ENCODE results near the gene GGT6.
A peak's percentile ranks its signal among the peaks of the same experiment; 100 is the strongest.

The GGT6 gene

DNA sequence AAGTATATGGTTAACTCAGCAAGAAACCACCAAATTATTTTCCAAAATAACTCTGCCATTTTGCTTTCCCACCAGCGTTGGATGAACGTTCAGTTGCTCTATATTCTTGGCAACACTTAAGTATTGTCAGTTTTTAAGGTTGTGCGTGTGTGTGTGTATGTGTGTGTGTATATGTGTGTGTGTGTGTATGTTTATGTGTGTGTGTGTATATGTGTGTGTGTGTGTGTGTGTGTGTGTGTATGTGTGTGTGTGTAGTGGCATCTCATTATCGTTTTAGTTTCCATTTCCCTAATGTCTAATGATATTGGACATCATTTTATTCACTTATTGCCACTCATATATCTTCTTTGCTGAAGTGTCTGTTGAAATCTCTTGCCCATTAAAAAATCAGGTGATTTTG lies 12.7 kb upstream of the GGT6 start:
- ATAC-seq = no peak

DNA sequence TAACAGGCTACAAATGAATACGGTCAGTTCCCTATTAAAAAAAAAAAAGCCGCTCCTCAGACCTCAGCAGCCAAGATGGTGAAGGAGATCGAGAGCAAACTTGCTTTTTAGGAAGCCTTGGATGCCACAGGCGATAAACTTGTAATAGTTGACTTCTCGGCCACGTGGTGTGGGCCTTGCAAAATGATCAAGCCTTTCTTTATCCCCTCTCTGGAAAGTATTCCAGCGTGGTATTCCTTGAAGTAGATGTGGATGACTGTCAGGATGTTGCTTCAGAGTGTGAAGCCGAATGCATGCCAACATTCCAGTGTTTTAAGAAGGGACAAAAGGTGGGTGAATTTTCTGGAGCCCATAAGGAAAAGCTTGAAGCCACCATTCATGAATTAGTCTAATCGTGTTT lies 11.8 kb upstream of the GGT6 start:
- no peak for ATAC-seq

DNA sequence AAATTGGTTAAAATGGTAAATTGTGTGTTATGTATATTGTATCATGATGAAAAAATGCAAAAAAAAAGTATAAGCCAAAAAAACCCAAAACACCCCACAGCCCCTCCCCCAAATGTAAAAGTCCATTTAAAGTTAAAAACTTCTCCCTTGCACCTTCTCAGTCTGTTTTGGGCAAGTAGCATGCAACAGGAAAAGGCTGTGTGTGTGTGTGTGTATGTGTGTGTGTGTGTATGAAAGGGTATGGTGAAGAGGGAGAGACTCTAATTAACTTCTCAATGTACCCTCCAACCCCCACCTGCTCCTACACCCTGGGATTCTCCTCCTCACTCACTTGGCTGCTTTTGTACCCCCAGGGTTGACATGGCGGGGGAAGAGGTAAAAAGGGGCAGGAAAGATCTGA lies 9.2 kb upstream of the GGT6 start:
- no peak for ATAC-seq

DNA sequence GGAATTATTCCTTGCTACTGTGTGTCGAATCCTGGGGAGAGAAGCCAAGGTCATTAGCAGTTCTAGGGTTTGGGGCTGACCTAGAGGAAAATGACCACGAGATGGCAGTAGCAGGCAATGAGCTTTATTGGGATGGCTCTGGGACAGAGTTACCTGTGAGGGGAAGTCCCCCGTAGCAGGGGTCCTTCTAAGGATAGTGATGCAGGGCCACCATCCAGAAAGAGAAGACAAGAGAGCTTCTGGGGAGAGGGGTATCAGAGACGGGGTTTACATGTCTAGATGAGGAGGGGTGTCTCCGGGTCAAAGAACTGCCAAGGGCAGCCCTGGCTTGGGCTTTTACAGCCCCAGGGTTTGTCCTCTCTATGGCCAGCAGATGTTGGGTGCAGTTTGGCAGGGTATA lies 6.4 kb upstream of the GGT6 start:
- ATAC-seq = peak; percentile 31 to 40

DNA sequence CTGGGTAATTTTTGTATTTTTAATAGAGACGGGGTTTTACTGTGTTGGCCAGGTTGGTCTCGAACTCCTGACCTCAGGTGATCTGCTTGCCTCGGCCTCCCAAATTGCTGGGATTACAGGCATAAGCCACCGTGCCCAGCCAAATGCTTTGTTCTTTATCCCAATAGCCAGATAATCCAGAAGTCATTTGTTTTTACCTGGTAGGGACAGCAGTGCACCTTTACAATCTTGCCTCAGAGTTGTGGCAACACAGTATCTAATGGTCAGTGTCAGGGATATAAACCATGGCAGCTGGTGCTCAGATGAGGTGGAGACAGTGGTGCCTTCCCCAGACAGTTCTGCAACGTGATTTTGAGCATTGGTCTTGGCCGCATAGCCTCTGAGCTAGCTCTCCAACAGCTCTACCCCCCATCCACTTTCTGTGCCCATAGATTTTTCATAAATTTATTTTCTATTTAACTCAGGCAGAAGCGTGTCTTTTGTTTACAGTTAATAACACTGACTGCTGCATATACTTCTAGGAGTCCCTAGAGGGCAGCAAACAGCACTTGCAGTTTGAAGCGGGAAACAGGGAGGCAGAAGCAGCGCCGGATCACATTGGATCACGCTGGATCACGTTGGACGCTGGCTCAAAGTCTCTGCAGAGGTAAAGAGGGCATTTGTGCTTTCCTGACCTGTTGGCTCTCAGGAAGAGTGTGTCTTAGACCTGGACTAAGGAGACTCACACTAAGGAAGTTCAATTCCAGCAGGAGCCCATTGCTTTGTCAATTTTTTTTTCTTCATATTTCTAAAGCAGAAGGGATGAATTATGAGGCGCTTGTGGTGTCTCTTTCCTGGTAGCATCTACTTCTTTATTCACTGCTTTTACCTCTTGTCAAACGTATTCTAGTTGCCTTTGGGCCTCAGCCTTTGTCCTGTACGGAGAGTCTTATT lies 5.1 kb upstream of the GGT6 start:
- ATAC-seq = peak; percentile 45 to 62

DNA sequence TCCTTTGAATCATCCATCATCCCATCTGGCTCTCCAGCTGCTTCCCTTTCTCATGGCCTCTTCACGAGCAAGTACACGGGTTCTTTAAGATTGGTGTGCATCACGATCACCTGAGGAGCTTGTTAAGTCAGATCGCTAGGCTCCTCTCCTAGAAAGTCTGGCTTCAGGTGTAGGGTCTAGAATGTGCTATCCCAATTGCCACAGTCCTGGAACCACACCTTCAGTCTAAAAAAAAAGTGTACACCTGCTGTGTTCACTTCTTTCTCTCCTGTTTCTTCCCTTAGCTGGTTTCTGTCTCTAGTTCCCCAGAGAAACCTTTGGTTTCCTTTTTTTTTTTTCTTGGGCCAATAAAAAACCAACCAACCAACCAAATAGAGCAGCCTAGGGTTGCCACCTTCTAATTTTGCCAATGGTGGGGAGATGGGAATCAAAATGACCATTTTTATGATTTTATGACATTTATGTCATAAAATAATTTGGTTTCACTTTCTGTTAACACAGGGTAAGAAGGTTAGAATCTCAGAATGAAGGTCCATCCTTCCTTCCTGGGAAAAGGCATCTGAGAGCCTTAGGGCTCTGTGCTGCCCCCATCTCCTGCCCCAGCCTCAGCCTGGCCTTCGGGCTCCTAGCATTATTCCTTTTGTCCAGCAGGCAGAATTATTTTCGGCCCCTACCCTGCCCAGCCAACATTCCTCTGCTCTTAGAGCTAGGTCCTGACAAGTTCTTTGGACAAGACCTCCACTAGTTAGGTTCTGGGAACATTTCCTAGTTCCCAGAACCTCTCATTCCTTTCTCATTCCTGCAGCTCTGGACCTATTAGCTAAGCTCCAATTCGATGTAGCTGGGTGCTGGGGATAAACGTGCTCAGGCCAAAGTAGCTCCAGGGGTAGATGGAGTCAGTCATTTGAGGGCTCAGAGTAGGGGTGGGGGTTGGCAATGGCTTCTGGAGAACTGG lies 1.9 kb upstream of the GGT6 start:
- peak in 1 of 2 donors; percentile 5 for ATAC-seq

DNA sequence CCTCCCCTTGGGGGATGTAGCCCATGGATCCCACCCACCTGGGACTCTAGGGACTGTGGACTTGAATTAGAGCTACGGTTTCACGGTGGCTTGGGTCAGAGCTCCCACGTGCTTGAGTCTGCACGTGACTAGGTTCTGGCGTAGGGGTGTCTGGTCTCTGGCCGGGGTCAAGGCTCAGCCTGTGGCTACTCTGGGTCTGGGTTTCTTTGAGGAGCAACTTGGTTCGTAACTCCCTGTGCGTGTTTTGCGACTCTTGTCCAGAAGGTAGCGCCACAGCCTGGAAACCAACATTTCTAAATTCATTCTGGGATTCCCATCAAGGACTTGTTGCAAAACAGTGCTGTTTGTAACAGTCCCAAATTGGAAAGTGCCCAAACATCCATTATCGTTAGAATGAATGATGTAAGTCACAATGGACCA lies 470 bp upstream of the GGT6 start:
- ATAC-seq = no peak

DNA sequence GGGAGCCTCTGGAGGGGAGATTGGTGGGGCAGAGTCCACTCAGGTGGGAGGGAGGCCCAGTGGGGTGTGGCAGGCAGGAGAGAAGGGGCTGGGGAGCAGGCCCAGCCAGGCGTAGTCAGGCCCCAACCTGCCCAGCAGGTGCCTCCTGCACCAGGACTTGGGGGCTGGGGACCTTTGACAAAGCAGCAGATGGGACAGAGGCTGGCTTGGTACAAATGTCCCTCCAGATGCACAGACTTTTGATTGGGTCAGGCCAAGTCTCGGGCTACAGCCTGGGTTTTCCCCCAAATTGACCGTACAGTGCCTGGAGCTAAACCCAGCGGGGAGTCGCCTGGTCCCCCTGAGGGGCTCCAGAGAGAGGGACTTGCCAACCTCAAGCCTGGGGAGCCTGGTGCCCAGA lies 411 bp downstream of the GGT6 start:
- no peak for ATAC-seq

DNA sequence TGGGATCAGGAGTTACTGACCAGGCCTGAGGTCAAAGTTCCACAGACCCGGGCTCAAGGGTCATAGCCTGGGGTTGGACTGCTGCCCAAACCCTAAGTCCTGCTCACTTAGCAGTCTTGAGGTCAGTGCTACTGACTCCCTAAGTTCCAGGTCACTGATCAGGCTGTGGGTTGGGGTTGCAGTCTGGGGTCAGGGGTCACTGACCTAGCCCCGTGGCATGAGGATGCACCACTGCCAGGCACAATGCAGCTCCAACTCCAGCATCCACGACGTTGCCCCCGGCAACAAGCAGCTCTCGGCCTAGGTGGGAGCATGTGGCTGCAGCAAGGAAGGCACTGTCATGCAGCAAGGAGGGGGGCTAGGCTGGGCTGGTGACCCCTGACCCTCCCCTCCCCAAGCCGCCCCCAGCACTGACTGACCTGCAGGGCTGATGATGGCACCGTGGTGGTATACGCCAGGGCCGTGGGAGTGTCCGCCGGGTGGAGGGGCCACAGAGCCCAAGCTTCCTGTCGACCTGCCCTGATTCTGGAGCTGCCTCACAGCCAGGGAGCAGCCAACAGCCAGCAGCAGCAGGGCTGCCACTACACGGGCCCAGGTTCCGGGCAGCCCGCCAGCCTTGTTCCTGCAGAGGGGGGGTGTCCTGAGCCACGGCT lies 1.1 kb downstream of the GGT6 start:
- ATAC-seq = no peak

DNA sequence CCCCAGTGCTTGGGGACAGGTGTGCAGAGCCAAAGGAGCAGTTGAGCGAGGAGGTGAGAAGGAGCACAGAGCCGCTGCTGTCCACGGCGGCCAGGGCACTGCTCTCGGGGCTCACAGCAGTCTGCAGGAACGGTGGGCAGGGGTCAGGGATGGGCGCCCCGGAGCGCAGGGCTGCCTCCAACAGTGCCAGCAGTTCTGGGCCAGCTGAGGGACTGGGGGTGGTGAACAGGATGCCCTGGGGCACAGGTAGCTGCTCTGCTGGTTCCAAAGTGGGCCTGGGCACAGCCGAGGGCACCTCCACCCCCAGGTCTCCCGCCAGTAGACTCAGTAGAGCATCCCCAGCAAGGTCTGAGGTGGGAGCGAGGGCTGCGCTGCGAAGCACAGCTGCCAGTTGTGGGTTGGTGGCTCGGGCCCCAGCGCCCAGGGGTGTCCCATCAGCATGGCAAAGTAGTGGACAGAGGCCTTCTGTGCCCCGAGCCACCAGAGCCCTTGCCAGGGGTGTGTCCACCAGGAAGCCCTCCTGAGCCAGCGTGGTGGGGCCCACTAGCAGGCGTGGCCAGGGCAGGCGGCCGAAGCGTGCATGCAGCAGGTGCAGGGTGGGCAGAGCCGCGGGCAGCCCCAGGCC lies 1.9 kb downstream of the GGT6 start:
- no peak for ATAC-seq

DNA sequence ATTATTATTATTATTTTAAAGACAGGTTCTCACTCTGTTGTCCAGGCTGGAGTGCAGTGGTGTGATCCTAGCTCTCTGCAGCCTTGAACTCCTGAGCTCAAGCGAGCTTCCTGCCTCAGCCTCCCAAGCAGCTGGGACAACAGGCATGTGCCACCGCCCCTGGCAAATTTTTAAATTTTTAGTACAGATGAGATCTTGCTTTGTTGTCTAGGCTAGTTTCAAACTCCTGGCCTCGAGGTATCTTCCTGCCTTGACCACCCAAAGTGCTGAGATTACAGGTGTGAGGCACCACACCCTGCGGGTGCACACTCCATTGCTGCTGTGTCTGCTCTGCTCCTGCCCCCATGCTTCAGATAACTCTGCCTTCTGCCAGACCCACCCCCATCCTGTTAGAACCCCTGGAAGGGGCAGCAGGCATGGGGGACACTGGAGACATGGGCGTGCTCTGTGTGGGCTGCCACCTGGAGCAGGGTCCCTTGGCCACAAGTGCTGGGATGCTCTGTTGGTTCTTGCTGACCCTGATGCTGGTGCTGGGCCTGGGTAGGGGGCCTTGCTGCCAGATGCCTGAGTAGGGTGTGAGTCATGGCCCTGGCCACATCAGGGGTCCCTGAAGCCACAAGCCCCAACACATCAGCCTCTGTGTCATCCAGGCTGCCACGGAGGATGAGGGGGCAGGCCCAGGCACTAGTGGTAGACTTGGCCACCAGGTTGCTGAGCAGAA lies 2.6 kb downstream of the GGT6 start:
- no peak for ATAC-seq

DNA sequence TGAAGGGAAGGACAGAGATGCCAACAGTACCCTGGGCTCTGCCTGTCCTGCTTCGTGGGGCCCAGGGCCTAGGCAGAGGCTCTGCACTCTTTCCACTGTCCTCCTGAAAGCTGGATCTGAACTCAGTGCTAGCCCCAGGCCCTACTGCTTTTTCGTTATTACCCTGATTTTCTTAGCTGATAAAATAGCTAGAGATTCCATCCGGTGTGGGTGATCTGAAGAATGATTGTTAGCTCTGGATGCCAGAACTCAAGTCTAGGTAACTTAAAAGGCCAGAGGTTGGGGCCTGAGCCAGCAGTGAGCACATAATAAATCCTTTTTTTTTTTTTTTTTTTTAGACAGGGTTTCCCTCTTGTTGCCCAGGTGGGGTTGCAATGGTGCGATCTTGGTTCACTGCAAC lies 3.4 kb downstream of the GGT6 start:
- no peak for ATAC-seq

DNA sequence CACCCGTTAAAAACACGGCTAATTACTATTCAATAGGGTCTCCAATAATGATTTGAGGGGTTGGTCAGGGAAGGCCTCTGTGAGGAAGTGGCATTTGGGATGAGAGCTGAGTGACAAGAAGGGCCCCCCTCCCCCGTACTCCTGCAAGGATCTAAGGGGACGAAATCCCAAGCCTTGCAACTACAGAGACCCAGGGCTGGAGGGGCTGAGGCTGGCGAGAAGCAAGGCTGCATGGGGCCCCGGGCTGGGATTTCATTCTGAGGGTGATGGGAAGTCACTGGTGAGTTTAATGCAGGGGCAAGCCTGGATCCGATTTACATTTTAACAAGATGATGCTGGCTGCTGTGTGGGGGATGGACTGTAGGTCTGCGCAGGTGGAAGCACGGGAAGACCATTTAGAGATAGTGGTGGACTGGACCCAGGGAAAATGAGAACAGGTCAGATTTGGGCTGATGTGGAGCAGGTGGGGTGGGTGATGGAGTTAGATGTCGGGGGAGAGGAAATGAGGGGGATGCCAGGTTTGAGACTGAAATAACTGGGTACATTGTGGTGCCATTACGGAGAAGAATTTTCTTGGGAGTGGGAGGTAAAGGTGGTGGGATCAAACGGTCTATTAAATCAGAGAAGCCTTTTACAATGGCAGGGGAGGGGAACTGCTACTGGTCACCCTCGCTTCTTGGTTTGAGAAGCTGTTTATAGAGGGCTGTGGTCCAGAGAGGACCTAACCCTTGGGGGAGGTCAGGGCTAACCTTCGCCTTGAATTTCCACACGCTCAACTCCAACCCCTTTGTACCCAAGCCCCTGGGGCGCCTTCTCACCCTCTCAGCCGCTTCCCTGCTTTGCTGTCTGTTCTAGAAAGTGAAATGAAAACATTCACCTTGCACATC lies 4.3 kb downstream of the GGT6 start:
- no peak for ATAC-seq

DNA sequence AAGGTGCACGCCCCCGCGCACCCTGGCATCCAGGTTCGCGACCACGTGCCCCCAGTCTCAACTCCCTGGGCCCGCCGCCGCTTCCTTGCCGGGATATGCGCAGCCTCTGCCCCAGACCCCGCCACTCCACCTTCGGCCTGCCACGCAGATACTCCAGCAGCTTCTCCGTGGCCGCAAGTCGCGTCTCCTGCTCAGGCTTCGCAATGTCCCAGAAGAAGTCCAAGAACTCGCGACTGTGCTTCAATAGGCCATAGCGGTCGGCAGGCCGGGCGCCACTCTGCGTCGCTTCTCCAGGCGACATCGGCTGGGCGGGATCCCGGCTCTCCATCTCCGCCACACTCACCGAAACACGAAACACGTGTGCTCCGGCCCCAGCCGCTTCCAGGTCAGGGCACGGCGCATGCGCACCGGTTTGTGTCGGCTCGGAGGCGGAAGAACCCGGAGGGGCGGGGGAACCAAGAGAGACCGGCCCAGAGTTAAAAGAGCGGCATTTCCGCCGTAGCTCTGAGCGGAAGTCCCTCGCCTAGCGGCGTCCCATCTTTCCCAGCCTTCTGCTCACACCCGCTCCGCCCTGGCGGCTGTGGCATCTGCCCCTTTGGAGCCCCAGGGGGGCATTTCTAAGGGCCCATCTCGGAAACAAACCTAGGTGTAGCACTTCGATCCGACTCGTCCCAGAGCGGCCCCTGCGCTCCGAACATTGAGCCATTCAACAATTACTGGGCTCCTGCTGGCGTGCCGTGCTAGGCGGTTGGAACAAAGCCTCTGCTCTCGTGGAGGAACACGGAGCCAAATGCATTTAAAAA lies 5.2 kb downstream of the GGT6 start, which contains the start of gene MYBBP1A:
MYBBP1A (minus strand) TSS at position 388 of the 803 bp plus-strand sequence; CDS start at position 328, 60 bp downstream.
- peak; percentile 95 to 96 for ATAC-seq

DNA sequence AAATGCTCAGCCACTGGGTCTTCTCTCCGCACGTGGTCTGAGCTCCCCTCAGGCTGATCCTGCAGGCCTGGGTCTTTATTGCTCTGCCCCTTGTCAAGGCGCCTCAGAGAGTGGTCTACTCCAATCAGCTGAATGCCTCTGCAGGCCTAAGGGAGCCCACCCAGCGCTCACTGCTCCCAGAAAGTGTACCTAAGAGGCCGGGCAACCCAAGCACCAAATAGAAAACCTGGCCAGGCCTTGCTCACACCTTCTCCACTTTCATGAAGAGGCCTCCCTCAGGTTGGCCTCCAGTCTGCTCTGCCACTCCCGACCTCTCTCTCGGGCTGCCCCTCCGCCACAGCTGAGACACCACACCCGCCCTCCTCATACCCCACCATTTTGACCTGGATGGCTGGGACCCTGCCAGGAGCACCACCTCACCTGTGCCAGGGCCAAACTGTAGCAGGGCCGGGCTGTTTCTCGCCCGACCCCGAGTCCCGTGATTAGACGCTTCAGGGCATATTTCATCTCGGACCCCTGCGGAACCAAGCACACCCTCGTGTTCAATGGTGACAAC lies 5.9 kb downstream of the GGT6 start:
- ATAC-seq = no peak

DNA sequence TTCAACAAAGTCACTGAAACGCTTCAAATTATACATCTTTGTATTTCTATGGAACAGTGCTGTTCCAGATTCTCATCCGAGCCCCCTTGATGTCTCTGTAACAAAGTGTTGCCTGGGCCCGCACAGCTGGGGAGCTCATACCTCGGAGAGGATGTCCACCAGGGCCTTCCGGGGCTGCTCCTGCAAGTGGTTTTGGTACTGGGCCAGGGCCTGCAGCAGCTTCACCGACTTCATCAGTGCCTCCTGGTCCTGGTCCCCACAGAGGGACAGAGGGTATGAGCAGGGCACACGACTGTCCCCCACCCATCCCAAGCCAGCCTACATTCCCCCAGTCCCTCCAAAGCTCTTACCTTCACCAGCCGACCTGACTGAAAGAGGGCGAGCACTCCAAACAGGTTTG lies 6.7 kb downstream of the GGT6 start:
- no peak for ATAC-seq

DNA sequence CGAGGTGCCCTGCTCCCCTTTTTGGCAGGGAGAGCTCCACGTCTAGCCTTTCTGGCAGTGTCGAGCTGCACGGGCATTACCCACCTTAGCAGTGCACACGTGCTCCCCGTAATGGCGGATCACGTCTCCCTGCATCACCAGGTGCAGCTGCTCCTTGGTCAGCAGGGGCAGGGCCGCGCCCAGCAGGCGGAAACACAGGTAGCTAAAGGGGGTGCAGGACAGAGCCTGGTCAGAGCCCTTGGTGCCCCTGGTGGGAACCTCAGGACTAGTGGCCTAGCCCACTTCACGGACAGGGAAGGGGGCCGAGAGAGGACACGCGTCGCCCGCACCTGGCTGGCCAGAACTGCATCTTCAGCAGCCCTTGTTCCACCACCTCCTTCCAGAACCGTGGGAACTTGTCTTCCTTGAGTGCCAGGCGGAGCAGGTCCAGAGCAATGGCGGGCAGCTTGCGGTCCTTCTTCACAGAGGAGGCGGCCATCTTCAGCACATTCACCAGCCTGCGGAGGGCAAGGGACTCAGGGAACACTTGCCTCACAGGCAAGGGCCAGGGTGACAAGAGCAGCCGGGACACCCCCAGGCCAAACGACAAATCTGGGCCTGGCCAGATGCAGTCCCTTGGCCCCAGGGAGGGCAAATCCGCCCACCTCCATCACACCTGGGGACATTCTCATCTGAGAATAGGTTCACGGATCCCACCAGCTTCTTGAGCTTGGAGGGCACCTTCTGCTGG lies 8.4 kb downstream of the GGT6 start:
- no peak for ATAC-seq

DNA sequence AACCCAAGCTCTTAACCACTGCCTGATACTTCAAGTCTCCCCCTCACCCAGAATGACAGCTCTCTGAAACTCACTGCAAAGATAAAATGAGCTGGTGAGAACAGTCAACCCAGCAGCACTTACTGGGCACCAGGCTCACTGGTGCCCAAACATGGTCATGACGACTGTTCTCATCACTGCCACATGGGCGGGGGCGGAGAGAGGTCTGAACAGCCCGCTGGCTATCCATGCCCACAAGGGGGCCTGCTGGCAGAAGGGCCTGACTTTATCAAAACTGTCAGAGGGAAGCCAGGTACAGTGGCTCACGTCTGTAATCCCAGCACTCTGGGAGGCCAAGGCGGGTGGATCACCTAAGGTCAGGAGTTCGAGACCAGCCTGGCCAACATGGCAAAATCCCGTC lies 9.2 kb downstream of the GGT6 start:
- no peak for ATAC-seq

DNA sequence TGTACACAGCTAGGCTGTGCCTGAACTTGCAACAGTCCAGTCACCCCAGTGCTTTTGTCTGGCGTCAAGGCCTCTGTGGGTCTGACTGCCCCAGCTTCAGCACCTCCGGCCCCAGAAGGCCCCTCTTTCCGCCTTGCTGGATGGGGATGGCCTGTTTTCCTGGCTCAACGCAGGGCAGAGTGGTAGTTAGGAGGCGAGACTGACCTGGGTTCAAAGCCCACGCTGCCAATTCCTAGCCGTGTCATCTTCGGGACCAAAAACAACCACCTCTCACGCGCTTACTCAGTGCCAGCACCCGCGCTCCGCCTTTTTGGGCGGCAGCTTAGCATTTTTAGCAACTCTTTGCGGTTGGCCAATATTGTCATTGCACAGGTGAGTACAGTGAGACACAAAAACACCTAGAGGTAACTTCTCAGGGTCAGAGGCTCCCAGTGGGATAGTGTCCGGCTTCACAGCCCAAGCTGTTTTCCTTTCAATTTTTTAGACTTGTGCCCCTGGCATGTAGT lies 9.8 kb downstream of the GGT6 start:
- ATAC-seq = no peak

Data from activated CD4-positive, CD25-positive, alpha-beta regulatory T cell treated with anti-CD3 and anti-CD28 coated beads, Interleukin-2, amount 50 U/mL, for 24 hours (primary cell).